Endodermal cell (in vitro differentiated cells): Measurements from ENCODE around the gene EIF4G3. TPM values are rescaled to one million over a fixed set of nuclear protein-coding genes. Genes with fewer than 3 reads are reported as not detected.

Experiments
- DNase-seq: peaks from one replicate; pipeline ENCODE4 v3.0.0-alpha.2; 2017
- H3K27ac ChIP-seq: 2 replicates; pipeline ENCODE4 v1.5.1; 2013; ENCODE audit warnings: mild to moderate bottlenecking, low read depth, low read length, moderate library complexity
- H3K27me3 ChIP-seq: 2 replicates; pipeline ENCODE4 v1.6.1; 2013; ENCODE audit warnings: mild to moderate bottlenecking, low read length, moderate library complexity; ENCODE audit not compliant: insufficient read depth, control insufficient read depth, poor library complexity, severe bottlenecking
- H3K36me3 ChIP-seq: 2 replicates; pipeline ENCODE4 v1.7.0; 2013; ENCODE audit warnings: mild to moderate bottlenecking, low read length, moderate library complexity; ENCODE audit not compliant: control insufficient read depth, insufficient read depth
- H3K4me1 ChIP-seq: one replicate; pipeline ENCODE4 v1.7.0; 2013; ENCODE audit warnings: low read length; ENCODE audit not compliant: control insufficient read depth, insufficient read depth
- H3K4me3 ChIP-seq: 2 replicates; pipeline ENCODE4 v1.5.1; 2013; ENCODE audit warnings: mild to moderate bottlenecking, low read length, moderate library complexity
- H3K9ac ChIP-seq: 2 replicates; pipeline ENCODE4 v1.6.1; 2013; ENCODE audit warnings: mild to moderate bottlenecking, low read length, moderate library complexity; ENCODE audit not compliant: poor library complexity, severe bottlenecking; ENCODE audit errors: extremely low read depth
- H3K9me3 ChIP-seq: 2 replicates; pipeline ENCODE4 v1.6.1; 2013; ENCODE audit warnings: mild to moderate bottlenecking, low read length, moderate library complexity; ENCODE audit not compliant: control insufficient read depth
- H3K27ac Mint-ChIP-seq: 2 replicates; pipeline ENCODE4 v1.8.0; 2020; ENCODE audit warnings: mixed read lengths
- H3K27me3 Mint-ChIP-seq: 2 replicates; pipeline ENCODE4 v1.8.0; 2021; ENCODE audit warnings: mild to moderate bottlenecking, mixed read lengths; ENCODE audit not compliant: insufficient read depth
- H3K36me3 Mint-ChIP-seq: 2 replicates; pipeline ENCODE4 v1.8.0; 2020; ENCODE audit warnings: low read depth, mixed read lengths
- H3K4me1 Mint-ChIP-seq: 2 replicates; pipeline ENCODE4 v1.8.0; 2020; ENCODE audit warnings: mixed read lengths
- H3K4me3 Mint-ChIP-seq: 2 replicates; pipeline ENCODE4 v1.8.0; 2020; ENCODE audit warnings: mild to moderate bottlenecking, moderate library complexity, mixed read lengths
- H3K9me3 Mint-ChIP-seq: 2 replicates; pipeline ENCODE4 v1.8.0; 2020; ENCODE audit warnings: mild to moderate bottlenecking, mixed read lengths
- CTCF ChIP-seq: fragments of 200-600 bp; sonication (generic); conservative IDR thresholded peaks from 2 replicates; pipeline ENCODE4 v1.5.0; 2021; ENCODE audit warnings: antibody characterized with exemption, mild to moderate bottlenecking
- WGBS, 2 experiments: methylation state at CpG; one replicate each; pipeline versions ENCODE4 v1.1.5 to v1.1.7; 2013; ENCODE audit warnings: missing lambda C conversion rate in 2 of 2, mixed read lengths in 1 of 2; ENCODE audit not compliant: insufficient coverage in 1 of 2, insufficient read length in 1 of 2; 5-methylcytosine and 5-hydroxymethylcytosine counted together
- total RNA-seq, 2 donors: library from RNA; stranded (reverse); fragmentation: NEBNext Ultra II Directional in 1 of 2; extraction: Animal tissue kit (Norgen Biotek cat#: 25700) in 1 of 2; gene quantifications; 2 replicates in 1 of 2; 3 replicates in 1 of 2; pipeline ENCODE4 v1.2.1, GENCODE V29; 2021

EIF4G3 gene
- total RNA-seq, 2 donors from 2014 or later: 101 to 103 TPM

- H3K27ac ChIP-seq: no peak overlapping the region
- WGBS, 2 experiments: 95 to 100% methylated on average over 2 to 5 of the region's 5 CpGs
- TF ChIP-seq CTCF: no peak
- Mint-ChIP-seq H3K4me1 (peaks cover 20% of the 10 kb centered on the region), H3K36me3 (peaks cover 18% of the 10 kb centered on the region), H3K27ac (no peak overlapping the region), H3K27me3 (no peaks in the 10 kb centered on the region), H3K4me3 (no peak overlapping the region), H3K9me3 (no peaks in the 10 kb centered on the region)
- H3K27me3 ChIP-seq: no peaks in the 10 kb centered on the region
- H3K9me3 ChIP-seq: no peaks in the 10 kb centered on the region
- no peak overlapping the region for H3K4me3 ChIP-seq
- H3K4me1 ChIP-seq: no peaks in the 10 kb centered on the region
- H3K9ac ChIP-seq: no peak overlapping the region
- no peak for DNase-seq
- no peaks in the 10 kb centered on the region for H3K36me3 ChIP-seq
Measured at GRCh38 chr1:20993716-20994575, 182.8 kb downstream of the EIF4G3 start.

GRCh38 chr1:20992322-20993056, 184.2 kb downstream of the EIF4G3 start:
- Mint-ChIP-seq H3K4me3 (no peak overlapping the region), H3K36me3 (peaks cover 18% of the 10 kb centered on the region), H3K4me1 (peaks cover 20% of the 10 kb centered on the region), H3K9me3 (no peaks in the 10 kb centered on the region), H3K27ac (no peak overlapping the region), H3K27me3 (no peaks in the 10 kb centered on the region)
- Histone ChIP-seq H3K36me3 (no peaks in the 10 kb centered on the region), H3K4me1 (peaks cover 6% of the 10 kb centered on the region), H3K9me3 (no peaks in the 10 kb centered on the region), H3K27me3 (no peaks in the 10 kb centered on the region), H3K4me3 (no peak overlapping the region), H3K27ac (no peak overlapping the region), H3K9ac (no peak overlapping the region)
- no peak for DNase-seq
- no peak for TF ChIP-seq CTCF
- 99% methylated on average over 2 of the region's 2 CpGs; no CpG with 5 or more reads in 1 of the 2 experiments for WGBS, 2 experiments

DNA sequence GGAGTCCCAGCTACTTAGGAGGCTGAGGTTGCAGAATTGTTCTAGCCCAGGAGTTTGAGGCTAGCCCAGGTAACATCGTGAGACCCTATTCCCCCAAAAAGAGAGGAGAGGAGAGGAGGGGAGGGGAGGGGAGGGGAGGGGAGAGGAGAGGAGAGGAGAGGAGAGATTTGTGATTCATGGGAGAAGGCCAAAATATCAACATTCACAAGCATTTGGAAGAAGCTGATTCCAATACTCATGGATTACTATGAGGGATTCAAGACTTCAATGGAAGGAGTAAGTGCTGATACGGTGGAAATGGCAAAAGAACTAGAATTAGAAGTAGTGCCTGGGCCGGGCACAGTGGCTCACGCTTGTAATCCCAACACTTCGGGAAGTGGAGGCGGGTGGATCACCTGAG, 187.8 kb downstream of the EIF4G3 start:
- TF ChIP-seq CTCF: no peak
- Histone ChIP-seq H3K9me3 (no peaks in the 10 kb centered on the region), H3K36me3 (peaks cover 3% of the 10 kb centered on the region), H3K4me3 (no peak overlapping the region), H3K9ac (no peak overlapping the region), H3K27ac (no peak overlapping the region), H3K27me3 (no peaks in the 10 kb centered on the region), H3K4me1 (peaks cover 6% of the 10 kb centered on the region)
- Mint-ChIP-seq H3K27me3 (no peaks in the 10 kb centered on the region), H3K4me1 (peaks cover 15% of the 10 kb centered on the region), H3K9me3 (no peaks in the 10 kb centered on the region), H3K4me3 (no peak overlapping the region), H3K36me3 (peaks cover 8% of the 10 kb centered on the region), H3K27ac (no peak overlapping the region)
- DNase-seq: no peak
- WGBS, 2 experiments: 97 to 98% methylated on average over 4 to 5 of the region's 6 CpGs
